Gastrocnemius medialis (tissue), 4 donors: ENCODE measurements around the gene PVALB.

Experiments used
- POLR2A ChIP-seq, 2 donors: fragments of 450-650 bp; IDR thresholded peaks; one replicate each; pipeline ENCODE4 v1.6.1; 2017; ENCODE audit warnings: antibody characterized with exemption in 2 of 2, mild to moderate bottlenecking in 2 of 2, moderate library complexity in 2 of 2
- TF ChIP-seq, protein P1 (sequence below), 5 experiments: fragments of 450-650 bp in 3 of 5; fragments of 200-600 bp in 2 of 5; sonication (generic) in 2 of 5; IDR thresholded peaks in 4 of 5; conservative IDR thresholded peaks in 1 of 5; 1 replicate in 4 of 5; 2 replicates in 1 of 5; pipeline ENCODE4 v1.5.1; 2016 to 2019; ENCODE audit warnings: antibody characterized with exemption in 5 of 5, mild to moderate bottlenecking in 3 of 5, moderate library complexity in 3 of 5

DNA sequence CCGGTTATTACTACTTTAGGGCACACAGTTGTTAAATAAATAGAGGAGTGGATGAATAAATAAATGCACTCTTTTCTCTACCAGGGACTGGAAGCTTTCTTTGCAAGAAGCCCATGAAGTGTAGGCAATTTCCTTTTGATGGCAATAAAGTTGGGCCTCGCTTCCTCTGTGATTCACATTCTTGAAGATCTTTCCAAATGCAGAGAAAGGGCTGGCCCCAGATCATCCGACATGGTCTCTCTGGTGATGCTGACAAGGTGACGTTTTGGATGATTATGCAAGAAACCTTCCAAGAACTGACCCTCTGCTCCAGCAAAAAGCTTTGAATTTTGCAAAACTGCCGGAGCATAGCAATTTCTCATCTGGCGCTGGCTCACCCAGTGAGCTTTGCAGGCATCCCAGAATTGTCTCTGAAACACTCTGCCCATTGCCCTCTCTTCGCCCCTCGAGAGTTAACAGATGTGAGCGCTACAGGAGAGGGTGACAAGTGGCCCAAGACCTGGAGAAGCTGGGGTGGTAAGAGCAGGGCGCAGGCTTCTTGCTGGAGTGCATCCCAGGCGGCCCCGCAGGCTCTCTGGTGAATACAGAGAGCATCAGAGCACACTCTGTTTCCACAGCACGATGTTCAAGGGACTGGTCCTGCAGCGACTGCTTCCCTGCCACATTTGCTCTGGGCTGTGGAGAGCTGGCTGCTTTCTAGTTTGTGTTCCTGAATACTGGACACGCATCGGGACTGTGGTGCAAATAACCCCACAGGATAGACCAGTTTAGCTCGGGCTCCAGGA, 29.4 kb downstream of the PVALB start:
- TF ChIP-seq, protein P1, sequence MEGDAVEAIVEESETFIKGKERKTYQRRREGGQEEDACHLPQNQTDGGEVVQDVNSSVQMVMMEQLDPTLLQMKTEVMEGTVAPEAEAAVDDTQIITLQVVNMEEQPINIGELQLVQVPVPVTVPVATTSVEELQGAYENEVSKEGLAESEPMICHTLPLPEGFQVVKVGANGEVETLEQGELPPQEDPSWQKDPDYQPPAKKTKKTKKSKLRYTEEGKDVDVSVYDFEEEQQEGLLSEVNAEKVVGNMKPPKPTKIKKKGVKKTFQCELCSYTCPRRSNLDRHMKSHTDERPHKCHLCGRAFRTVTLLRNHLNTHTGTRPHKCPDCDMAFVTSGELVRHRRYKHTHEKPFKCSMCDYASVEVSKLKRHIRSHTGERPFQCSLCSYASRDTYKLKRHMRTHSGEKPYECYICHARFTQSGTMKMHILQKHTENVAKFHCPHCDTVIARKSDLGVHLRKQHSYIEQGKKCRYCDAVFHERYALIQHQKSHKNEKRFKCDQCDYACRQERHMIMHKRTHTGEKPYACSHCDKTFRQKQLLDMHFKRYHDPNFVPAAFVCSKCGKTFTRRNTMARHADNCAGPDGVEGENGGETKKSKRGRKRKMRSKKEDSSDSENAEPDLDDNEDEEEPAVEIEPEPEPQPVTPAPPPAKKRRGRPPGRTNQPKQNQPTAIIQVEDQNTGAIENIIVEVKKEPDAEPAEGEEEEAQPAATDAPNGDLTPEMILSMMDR (IDR thresholded peaks at IDR 0.05 in 4 of 5, conservative IDR thresholded peaks at IDR 0.05 in 1 of 5): no peak
- TF ChIP-seq POLR2A (IDR thresholded peaks at IDR 0.05): no peak
